Central memory CD8-positive, alpha-beta T cell (primary cell): Measurements from ENCODE around the gene RAX2.

Source experiments
- ATAC-seq: fragments of 150-1000 bp; cut with Tn5 transposase; replicated peaks from 2 replicates; pipeline ENCODE4 v1.10.0; 2022; ENCODE audit warnings: mild to moderate bottlenecking, moderate FRiP score, moderate number of reproducible peaks; ENCODE audit not compliant: poor library complexity, severe bottlenecking; ENCODE audit errors: extremely low read depth
- DNase-seq, 2 donors: peaks; one replicate each; pipeline ENCODE4 v3.0.0; 2021; ENCODE audit warnings: low spot score in 2 of 2
- H3K27ac Mint-ChIP-seq: one replicate; pipeline ENCODE4 v1.8.0; 2022; ENCODE audit warnings: low read depth, mild to moderate bottlenecking, moderate library complexity, mixed read lengths
- H3K27me3 Mint-ChIP-seq: one replicate; pipeline ENCODE4 v1.8.0; 2022; ENCODE audit warnings: mixed read lengths
- H3K36me3 Mint-ChIP-seq: one replicate; pipeline ENCODE4 v1.8.0; 2022; ENCODE audit warnings: mild to moderate bottlenecking, moderate library complexity, mixed read lengths; ENCODE audit not compliant: insufficient read depth
- H3K4me1 Mint-ChIP-seq: one replicate; pipeline ENCODE4 v1.8.0; 2022; ENCODE audit warnings: mixed read lengths
- H3K4me3 Mint-ChIP-seq: one replicate; pipeline ENCODE4 v1.8.0; 2022; ENCODE audit warnings: mild to moderate bottlenecking, moderate library complexity, mixed read lengths
- H3K9me3 Mint-ChIP-seq: one replicate; pipeline ENCODE4 v1.8.0; 2022; ENCODE audit warnings: mixed read lengths

Gene RAX2

GRCh38 chr19:3721887-3722442 lies 50.1 kb downstream of the RAX2 start:
- peaks cover 14% of the 10 kb centered on the region for H3K27me3 Mint-ChIP-seq
- no peak for ATAC-seq
- H3K4me1 Mint-ChIP-seq, result no peaks in the 10 kb centered on the region
- DNase-seq, result no peak
- no peaks in the 10 kb centered on the region for H3K9me3 Mint-ChIP-seq
- H3K36me3 Mint-ChIP-seq, result peaks cover under 1% of the 10 kb centered on the region
- H3K27ac Mint-ChIP-seq, result no peak overlapping the region
- H3K4me3 Mint-ChIP-seq, result peak overlapping the region; percentile 73

GRCh38 chr19:3721131-3721886 lies 50.7 kb downstream of the RAX2 start:
- no peaks in the 10 kb centered on the region for H3K9me3 Mint-ChIP-seq
- DNase-seq (peak; percentile 70 to 83), ATAC-seq (peak; percentile 82)
- H3K36me3 Mint-ChIP-seq, result no peaks in the 10 kb centered on the region
- peaks cover 14% of the 10 kb centered on the region for H3K27me3 Mint-ChIP-seq
- H3K4me1 Mint-ChIP-seq, result no peaks in the 10 kb centered on the region
- H3K4me3 Mint-ChIP-seq, result peak overlapping the region; percentile 73
- no peak overlapping the region for H3K27ac Mint-ChIP-seq

- Mint-ChIP-seq H3K4me1 (no peaks in the 10 kb centered on the region), H3K27ac (no peak overlapping the region)
Observed at GRCh38 chr19:3720349-3720917, 51.6 kb downstream of the RAX2 start.

GRCh38 chr19:3719868-3720267 lies 52.2 kb downstream of the RAX2 start:
- Mint-ChIP-seq H3K4me3 (no peak overlapping the region), H3K36me3 (no peaks in the 10 kb centered on the region), H3K9me3 (no peaks in the 10 kb centered on the region), H3K27me3 (peaks cover 14% of the 10 kb centered on the region), H3K4me1 (no peaks in the 10 kb centered on the region), H3K27ac (no peak overlapping the region)
- ATAC-seq (no peak), DNase-seq (no peak)

More at GRCh38 chr19:3720349-3720917, 51.6 kb downstream of the RAX2 start:
- no peaks in the 10 kb centered on the region for H3K36me3 Mint-ChIP-seq
- DNase-seq, result no peak
- peaks cover 14% of the 10 kb centered on the region for H3K27me3 Mint-ChIP-seq
- H3K9me3 Mint-ChIP-seq, result no peaks in the 10 kb centered on the region
- no peak for ATAC-seq
- H3K4me3 Mint-ChIP-seq, result no peak overlapping the region
